ENCODE data around the gene NPEPPS.
"Not testable (repeated sequence)": the region's sequence is repeated elsewhere in the genome, so short reads cannot be mapped to it uniquely, and the experiment has no call there.

- TF ChIP-seq CTCF, POLR2A, EP300 (IDR thresholded peaks at IDR 0.05): not testable (repeated sequence)
Measured at GRCh38 chr17:47593522-47593921, 62.6 kb downstream of the NPEPPS start.

Data from ovary (tissue), 3 donors.